Amniotic stem cell (primary cell): ENCODE results near the gene C11orf68.

Experiments
- DNase-seq: peaks from one replicate; lab custom pipeline; 2025; lab: John Stamatoyannopoulos, UW

C11orf68 gene

GRCh38 chr11:65944767-65945166, 25.9 kb upstream of the C11orf68 start:
- DNase-seq = no peak

- no peak for DNase-seq
Observed at GRCh38 chr11:65944191-65944590, 25.3 kb upstream of the C11orf68 start.

- no peak for DNase-seq
Observed at GRCh38 chr11:65942531-65942930, 23.7 kb upstream of the C11orf68 start.

- DNase-seq = no peak
Observed at GRCh38 chr11:65941720-65942310, 23.0 kb upstream of the C11orf68 start.

GRCh38 chr11:65937766-65938165, 18.9 kb upstream of the C11orf68 start:
- no peak for DNase-seq

- no peak for DNase-seq
Observed at GRCh38 chr11:65934014-65934413, 15.2 kb upstream of the C11orf68 start.

- no peak for DNase-seq
Observed at GRCh38 chr11:65932558-65932919, 13.7 kb upstream of the C11orf68 start.

GRCh38 chr11:65931773-65932557, 13.1 kb upstream of the C11orf68 start:
- no peak for DNase-seq

- DNase-seq = no peak
Observed at GRCh38 chr11:65928667-65929066, 9.8 kb upstream of the C11orf68 start.

GRCh38 chr11:65927904-65928397, 9.1 kb upstream of the C11orf68 start:
- DNase-seq = no peak

GRCh38 chr11:65925397-65925796, 6.5 kb upstream of the C11orf68 start:
- no peak for DNase-seq

GRCh38 chr11:65922565-65922964, 3.7 kb upstream of the C11orf68 start:
- no peak for DNase-seq

GRCh38 chr11:65921876-65922275, 3.0 kb upstream of the C11orf68 start:
- DNase-seq = no peak

GRCh38 chr11:65921033-65921555, 2.2 kb upstream of the C11orf68 start:
- DNase-seq = no peak

- no peak for DNase-seq
Observed at GRCh38 chr11:65920372-65920802, 1.5 kb upstream of the C11orf68 start.

- no peak for DNase-seq
Observed at GRCh38 chr11:65919573-65920371, 910 bp upstream of the C11orf68 start.

GRCh38 chr11:65919141-65919572, 295 bp upstream of the C11orf68 start, which contains the start of gene DRAP1:
Gene DRAP1, plus strand, starts transcription at chr11:65919426. Its CDS starts 76 bp downstream, at chr11:65919502.
- peak; percentile 98 for DNase-seq

- no peak for DNase-seq
Observed at GRCh38 chr11:65917434-65918210, 1.2 kb downstream of the C11orf68 start.

GRCh38 chr11:65917077-65917433, 1.8 kb downstream of the C11orf68 start:
- DNase-seq = no peak

- no peak for DNase-seq
Observed at GRCh38 chr11:65916391-65916790, 2.5 kb downstream of the C11orf68 start.

GRCh38 chr11:65915821-65916251, 3.0 kb downstream of the C11orf68 start:
- DNase-seq = peak; percentile 92
